ENCODE results near the gene PGK2. TPM values are rescaled to one million over a fixed set of nuclear protein-coding genes. Genes with fewer than 3 reads are reported as not detected.

The PGK2 gene
- total RNA-seq, 4 donors from 2014 or later = 0.94 TPM; not detected in 3

DNA sequence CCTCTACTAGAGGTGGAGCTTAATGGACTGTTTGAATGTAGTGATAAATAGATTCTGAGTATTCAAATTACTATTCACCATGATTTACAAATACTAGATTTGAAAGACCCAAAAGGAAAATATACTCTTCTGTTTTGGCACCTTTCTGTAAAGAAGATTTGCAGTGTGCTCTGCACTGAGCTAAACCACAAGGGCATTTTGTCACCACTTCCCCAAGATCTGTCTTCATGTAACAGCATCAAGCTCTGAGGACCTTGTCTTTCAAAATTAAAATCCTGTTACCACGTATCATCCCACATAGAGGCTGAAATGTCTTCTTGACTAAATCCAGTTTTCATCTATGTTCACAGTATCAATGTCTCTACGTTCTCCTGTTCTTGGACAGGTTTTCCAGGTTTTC lies 3.3 kb upstream of the PGK2 start:
- TF ChIP-seq POLR2A (IDR thresholded peaks at IDR 0.05) = no peak
- TF ChIP-seq, protein P1, sequence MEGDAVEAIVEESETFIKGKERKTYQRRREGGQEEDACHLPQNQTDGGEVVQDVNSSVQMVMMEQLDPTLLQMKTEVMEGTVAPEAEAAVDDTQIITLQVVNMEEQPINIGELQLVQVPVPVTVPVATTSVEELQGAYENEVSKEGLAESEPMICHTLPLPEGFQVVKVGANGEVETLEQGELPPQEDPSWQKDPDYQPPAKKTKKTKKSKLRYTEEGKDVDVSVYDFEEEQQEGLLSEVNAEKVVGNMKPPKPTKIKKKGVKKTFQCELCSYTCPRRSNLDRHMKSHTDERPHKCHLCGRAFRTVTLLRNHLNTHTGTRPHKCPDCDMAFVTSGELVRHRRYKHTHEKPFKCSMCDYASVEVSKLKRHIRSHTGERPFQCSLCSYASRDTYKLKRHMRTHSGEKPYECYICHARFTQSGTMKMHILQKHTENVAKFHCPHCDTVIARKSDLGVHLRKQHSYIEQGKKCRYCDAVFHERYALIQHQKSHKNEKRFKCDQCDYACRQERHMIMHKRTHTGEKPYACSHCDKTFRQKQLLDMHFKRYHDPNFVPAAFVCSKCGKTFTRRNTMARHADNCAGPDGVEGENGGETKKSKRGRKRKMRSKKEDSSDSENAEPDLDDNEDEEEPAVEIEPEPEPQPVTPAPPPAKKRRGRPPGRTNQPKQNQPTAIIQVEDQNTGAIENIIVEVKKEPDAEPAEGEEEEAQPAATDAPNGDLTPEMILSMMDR (IDR thresholded peaks at IDR 0.05) = no peak
- 76 to 84% methylated on average over 2 of the region's 2 CpGs for WGBS, 2 donors
- intact Hi-C loops (cut with DNase I) = no loop called here

DNA sequence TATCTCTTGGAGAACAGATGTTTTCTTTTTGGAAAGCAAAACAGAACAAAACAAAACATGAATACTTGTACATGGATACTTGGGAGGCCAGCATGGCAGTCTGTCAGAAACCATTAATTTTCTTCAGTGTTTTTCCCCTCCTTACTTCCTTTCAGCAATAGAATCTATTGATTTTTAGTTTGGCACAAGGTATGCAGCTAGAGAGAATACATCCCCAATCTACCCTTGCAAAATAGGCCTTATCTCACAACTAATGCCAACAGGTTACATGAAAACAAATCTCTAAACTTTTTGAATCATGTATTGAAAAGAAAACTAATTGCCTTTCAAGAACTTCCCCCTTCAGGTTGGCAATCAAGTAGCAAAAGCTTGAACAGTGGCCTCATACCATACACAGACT lies 2.8 kb downstream of the PGK2 start:
- no peaks in the 10 kb centered on the region for H3K4me1 ChIP-seq
- no peak for DNase-seq

More for the DNA sequence above, 3.3 kb upstream of the PGK2 start:
- no peaks in the 10 kb centered on the region for H3K36me3 ChIP-seq
- no peak overlapping the region for H3K4me3 ChIP-seq (replicated peaks in 1 of 3)
- H3K4me1 ChIP-seq = no peaks in the 10 kb centered on the region
- no peak overlapping the region for H3K27ac ChIP-seq
- DNase-seq = no peak
- no peaks in the 10 kb centered on the region for H3K9me3 ChIP-seq
- no peaks in the 10 kb centered on the region for H3K27me3 ChIP-seq

DNA sequence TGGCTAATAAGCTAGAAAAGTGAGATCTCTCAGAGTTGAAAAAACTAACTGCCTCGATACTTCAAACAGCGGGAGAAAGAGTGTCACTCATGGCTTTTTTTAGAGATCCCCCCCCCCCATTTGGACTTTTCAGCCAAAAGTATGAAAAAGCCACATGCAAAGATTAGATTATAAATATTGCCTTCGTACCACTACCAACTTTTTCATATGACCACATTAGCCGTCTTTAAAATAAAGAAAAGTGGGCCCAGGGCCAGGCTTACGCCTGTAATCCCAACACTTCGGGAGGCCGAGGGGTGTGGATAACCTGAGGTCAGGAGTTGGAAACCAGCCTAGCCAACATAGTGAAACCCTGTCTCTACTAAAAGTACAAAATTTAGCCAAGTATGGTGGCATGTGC lies 4.4 kb downstream of the PGK2 start:
- TF ChIP-seq, protein P1 (IDR thresholded peaks at IDR 0.05) = no peak
- TF ChIP-seq POLR2A (IDR thresholded peaks at IDR 0.05) = no peak
- DNase-seq = no peak

More for the DNA sequence above, 2.8 kb downstream of the PGK2 start:
- Histone ChIP-seq H3K9me3 (no peaks in the 10 kb centered on the region), H3K27ac (no peak overlapping the region), H3K27me3 (no peaks in the 10 kb centered on the region), H3K4me3 (replicated peaks in 1 of 3) (no peak overlapping the region), H3K36me3 (no peaks in the 10 kb centered on the region)
- TF ChIP-seq, protein P1 (IDR thresholded peaks at IDR 0.05) = no peak
- no peak for TF ChIP-seq POLR2A (IDR thresholded peaks at IDR 0.05)
- intact Hi-C loops (cut with DNase I) = no loop called here

DNA sequence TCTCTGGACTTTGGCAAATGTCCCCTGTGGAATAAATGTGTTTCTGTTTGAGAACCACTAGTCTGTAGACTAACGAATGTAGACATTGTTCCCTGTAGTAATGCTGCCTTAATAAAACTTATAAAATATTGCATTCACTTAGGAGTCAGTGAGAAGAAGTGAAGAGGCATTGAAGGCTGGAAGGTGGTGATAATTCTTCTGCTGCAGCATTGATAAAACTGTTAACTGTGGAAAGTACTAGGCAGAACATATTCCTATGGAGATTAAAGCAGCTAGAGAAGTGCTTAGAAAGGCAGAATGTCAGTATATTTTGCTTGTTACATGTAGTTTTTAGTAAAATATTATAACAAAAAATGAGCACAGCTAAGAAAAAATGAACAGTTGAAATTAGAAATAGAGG lies 4.8 kb downstream of the PGK2 start:
- TF ChIP-seq POLR2A (IDR thresholded peaks at IDR 0.05) = no peak
- TF ChIP-seq, protein P1 (IDR thresholded peaks at IDR 0.05) = no peak
- WGBS, 2 donors = 46 to 63% methylated on average over 1 of the region's 1 CpG

More for the DNA sequence above, 4.4 kb downstream of the PGK2 start:
- Histone ChIP-seq H3K4me1 (no peaks in the 10 kb centered on the region), H3K9me3 (no peaks in the 10 kb centered on the region), H3K4me3 (replicated peaks in 1 of 3) (no peak overlapping the region), H3K36me3 (no peaks in the 10 kb centered on the region), H3K27ac (no peak overlapping the region), H3K27me3 (no peaks in the 10 kb centered on the region)
- WGBS, 2 donors = 89% methylated on average over 7 of the region's 7 CpGs
- intact Hi-C loops (cut with DNase I) = no loop called here

DNA sequence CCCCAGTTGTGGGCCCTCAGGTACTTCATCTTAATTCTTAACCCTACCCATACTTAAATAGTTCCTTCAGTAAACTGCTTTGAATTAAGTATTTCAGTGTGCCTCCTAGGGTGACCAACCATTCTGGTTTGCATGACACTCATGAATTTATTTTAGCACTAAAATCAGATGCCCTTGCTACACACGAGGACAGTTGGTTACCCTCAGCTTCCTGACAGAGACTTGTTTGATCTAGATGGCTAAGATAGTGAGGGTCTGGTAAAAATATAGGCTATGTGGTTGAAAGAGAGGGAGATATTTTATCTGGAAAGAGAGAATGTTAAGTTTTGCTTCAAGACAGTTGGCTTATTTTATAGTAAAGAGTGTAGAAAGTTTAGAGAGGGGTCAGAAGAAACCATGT lies 10.6 kb downstream of the PGK2 start:
- intact Hi-C loops (cut with DNase I) = no loop called here
- WGBS, 2 donors = 24 to 27% methylated on average over 1 of the region's 1 CpG
- no peaks in the 10 kb centered on the region for H3K9me3 ChIP-seq
- no peak overlapping the region for H3K27ac ChIP-seq
- H3K4me3 ChIP-seq (replicated peaks in 1 of 3) = no peak overlapping the region
- H3K27me3 ChIP-seq = no peaks in the 10 kb centered on the region
- TF ChIP-seq, protein P1 (IDR thresholded peaks at IDR 0.05) = no peak
- no peak for TF ChIP-seq POLR2A (IDR thresholded peaks at IDR 0.05)
- H3K4me1 ChIP-seq = no peaks in the 10 kb centered on the region
- no peaks in the 10 kb centered on the region for H3K36me3 ChIP-seq
- no peak for DNase-seq

More for the DNA sequence above, 4.8 kb downstream of the PGK2 start:
- Histone ChIP-seq H3K27me3 (no peaks in the 10 kb centered on the region), H3K27ac (no peak overlapping the region), H3K36me3 (no peaks in the 10 kb centered on the region), H3K4me1 (no peaks in the 10 kb centered on the region), H3K4me3 (replicated peaks in 1 of 3) (no peak overlapping the region), H3K9me3 (no peaks in the 10 kb centered on the region)
- intact Hi-C loops (cut with DNase I) = no loop called here
- no peak for DNase-seq
